IPS-15b (cell line): Measurements from ENCODE around the gene LFNG.

Experiments used
- H3K27me3 ChIP-seq: one replicate; pipeline ENCODE4 v1.6.1; 2013; ENCODE audit warnings: low read length; ENCODE audit not compliant: control insufficient read depth, insufficient read depth
- H3K36me3 ChIP-seq: one replicate; pipeline ENCODE4 v1.6.1; 2013; ENCODE audit warnings: low read length; ENCODE audit not compliant: control insufficient read depth, insufficient read depth
- H3K4me1 ChIP-seq: one replicate; pipeline ENCODE4 v1.6.1; 2013; ENCODE audit warnings: mild to moderate bottlenecking, low read length; ENCODE audit not compliant: control insufficient read depth, insufficient read depth
- H3K4me3 ChIP-seq: one replicate; pipeline ENCODE4 v1.5.1; 2013; ENCODE audit warnings: low read depth, low read length
- H3K9ac ChIP-seq: one replicate; pipeline ENCODE4 v1.6.1; 2013; ENCODE audit warnings: low read depth, mild to moderate bottlenecking, low read length
- H3K9me3 ChIP-seq: one replicate; pipeline ENCODE4 v1.6.1; 2013; ENCODE audit warnings: mild to moderate bottlenecking, low read length; ENCODE audit not compliant: control insufficient read depth, insufficient read depth

Gene LFNG

GRCh38 chr7:2488272-2488645 is 31.3 kb upstream of the LFNG start:
- Histone ChIP-seq H3K9me3 (no peaks in the 10 kb centered on the region), H3K9ac (no peak overlapping the region), H3K4me1 (no peaks in the 10 kb centered on the region), H3K4me3 (no peak overlapping the region), H3K27me3 (no peaks in the 10 kb centered on the region), H3K36me3 (no peaks in the 10 kb centered on the region)

- no peaks in the 10 kb centered on the region for H3K4me1 ChIP-seq
- H3K4me3 ChIP-seq = no peak overlapping the region
- no peaks in the 10 kb centered on the region for H3K27me3 ChIP-seq
- no peak overlapping the region for H3K9ac ChIP-seq
- no peaks in the 10 kb centered on the region for H3K36me3 ChIP-seq
- H3K9me3 ChIP-seq = no peaks in the 10 kb centered on the region
These were observed 30.9 kb upstream of the LFNG start for GRCh38 chr7:2488681-2489080.

- Histone ChIP-seq H3K4me1 (no peaks in the 10 kb centered on the region), H3K36me3 (no peaks in the 10 kb centered on the region), H3K4me3 (no peak overlapping the region), H3K27me3 (no peaks in the 10 kb centered on the region), H3K9me3 (no peaks in the 10 kb centered on the region), H3K9ac (no peak overlapping the region)
These were observed 29.4 kb upstream of the LFNG start for GRCh38 chr7:2490181-2490651.

GRCh38 chr7:2492038-2492437 is 27.5 kb upstream of the LFNG start:
- Histone ChIP-seq H3K9ac (no peak overlapping the region), H3K4me1 (no peaks in the 10 kb centered on the region), H3K36me3 (no peaks in the 10 kb centered on the region), H3K4me3 (no peak overlapping the region), H3K27me3 (no peaks in the 10 kb centered on the region), H3K9me3 (no peaks in the 10 kb centered on the region)

- Histone ChIP-seq H3K4me3 (no peak overlapping the region), H3K27me3 (no peaks in the 10 kb centered on the region), H3K4me1 (no peaks in the 10 kb centered on the region), H3K9ac (no peak overlapping the region), H3K36me3 (no peaks in the 10 kb centered on the region), H3K9me3 (no peaks in the 10 kb centered on the region)
These were observed 26.1 kb upstream of the LFNG start for GRCh38 chr7:2493205-2494164.

- Histone ChIP-seq H3K27me3 (no peaks in the 10 kb centered on the region), H3K36me3 (no peaks in the 10 kb centered on the region), H3K9ac (no peak overlapping the region), H3K9me3 (no peaks in the 10 kb centered on the region), H3K4me3 (no peak overlapping the region), H3K4me1 (no peaks in the 10 kb centered on the region)
These were observed 25.1 kb upstream of the LFNG start for GRCh38 chr7:2494191-2495130.

GRCh38 chr7:2495418-2496299 is 23.9 kb upstream of the LFNG start:
- no peaks in the 10 kb centered on the region for H3K27me3 ChIP-seq
- no peak overlapping the region for H3K9ac ChIP-seq
- no peaks in the 10 kb centered on the region for H3K9me3 ChIP-seq
- no peak overlapping the region for H3K4me3 ChIP-seq
- H3K4me1 ChIP-seq = no peaks in the 10 kb centered on the region
- H3K36me3 ChIP-seq = no peaks in the 10 kb centered on the region

- no peak overlapping the region for H3K9ac ChIP-seq
- H3K36me3 ChIP-seq = no peaks in the 10 kb centered on the region
- no peaks in the 10 kb centered on the region for H3K4me1 ChIP-seq
- no peak overlapping the region for H3K4me3 ChIP-seq
- no peaks in the 10 kb centered on the region for H3K9me3 ChIP-seq
- no peaks in the 10 kb centered on the region for H3K27me3 ChIP-seq
These were observed 23.2 kb upstream of the LFNG start for GRCh38 chr7:2496375-2496774.

- no peaks in the 10 kb centered on the region for H3K4me1 ChIP-seq
- no peak overlapping the region for H3K4me3 ChIP-seq
- no peaks in the 10 kb centered on the region for H3K27me3 ChIP-seq
These were observed 22.5 kb upstream of the LFNG start for GRCh38 chr7:2497065-2497464.

GRCh38 chr7:2497500-2498336 is 21.9 kb upstream of the LFNG start:
- Histone ChIP-seq H3K36me3 (no peaks in the 10 kb centered on the region), H3K27me3 (no peaks in the 10 kb centered on the region), H3K4me3 (no peak overlapping the region), H3K4me1 (no peaks in the 10 kb centered on the region), H3K9ac (no peak overlapping the region), H3K9me3 (no peaks in the 10 kb centered on the region)

More at GRCh38 chr7:2497065-2497464, 22.5 kb upstream of the LFNG start:
- Histone ChIP-seq H3K9me3 (no peaks in the 10 kb centered on the region), H3K36me3 (no peaks in the 10 kb centered on the region), H3K9ac (no peak overlapping the region)
